ENCODE results near the gene ABCB11. TPM values are rescaled to one million over a fixed set of nuclear protein-coding genes. Genes with fewer than 3 reads are reported as not detected.
A peak's percentile ranks its signal among the peaks of the same experiment; 100 is the strongest.

The ABCB11 gene
- polyA plus RNA-seq, 4 donors, result 0.03 to 0.37 TPM; not detected in 2

GRCh38 chr2:168997794-168998193, 33.3 kb downstream of the ABCB11 start:
- H3K36me3 ChIP-seq (ENCODE audit: control insufficient read depth in 3 of 3, insufficient read depth in 2 of 3, low read depth in 1 of 3, low read length in 3 of 3), result no peaks in the 10 kb centered on the region
- DNase-seq, result no peak
- WGBS, 3 donors, result 74 to 97% (median 75%) methylated on average over 1 of the region's 1 CpG
- no peaks in the 10 kb centered on the region for H3K27me3 ChIP-seq (ENCODE audit: control insufficient read depth in 3 of 3, insufficient read depth in 3 of 3, low read length in 3 of 3)
- no peak overlapping the region for H3K4me3 ChIP-seq (ENCODE audit: low read depth in 1 of 3, low read length in 3 of 3)
- no peak for FAIRE-seq
- H3K27ac ChIP-seq (ENCODE audit: low read depth in 1 of 3, low read length in 2 of 3), result no peak overlapping the region
- no peaks in the 10 kb centered on the region for H3K9me3 ChIP-seq (ENCODE audit: control insufficient read depth in 2 of 2, insufficient read depth in 1 of 2, low read depth in 1 of 2, low read length in 1 of 2)
- peaks cover 0 to 15% (median 0%) of the 10 kb centered on the region in 3 donors for H3K4me1 ChIP-seq (ENCODE audit: control insufficient read depth in 3 of 3, insufficient read depth in 2 of 3, low read depth in 1 of 3, low read length in 2 of 3)

- peaks cover 0 to 15% (median 0%) of the 10 kb centered on the region in 3 donors for H3K4me1 ChIP-seq (ENCODE audit: control insufficient read depth in 3 of 3, insufficient read depth in 2 of 3, low read depth in 1 of 3, low read length in 2 of 3)
- H3K36me3 ChIP-seq (ENCODE audit: control insufficient read depth in 3 of 3, insufficient read depth in 2 of 3, low read depth in 1 of 3, low read length in 3 of 3), result no peaks in the 10 kb centered on the region
- no peaks in the 10 kb centered on the region for H3K27me3 ChIP-seq (ENCODE audit: control insufficient read depth in 3 of 3, insufficient read depth in 3 of 3, low read length in 3 of 3)
- no peak overlapping the region for H3K27ac ChIP-seq (ENCODE audit: low read depth in 1 of 3, low read length in 2 of 3)
- 35 to 63% (median 43%) methylated on average over 1 of the region's 1 CpG for WGBS, 3 donors
- no peaks in the 10 kb centered on the region for H3K9me3 ChIP-seq (ENCODE audit: control insufficient read depth in 2 of 2, insufficient read depth in 1 of 2, low read depth in 1 of 2, low read length in 1 of 2)
- peak in 1 of 2 donors; percentile 50 for DNase-seq
- no peak overlapping the region for H3K4me3 ChIP-seq (ENCODE audit: low read depth in 1 of 3, low read length in 3 of 3)
- no peak for FAIRE-seq
Observed at GRCh38 chr2:168997118-168997521, 34.0 kb downstream of the ABCB11 start.

DNA sequence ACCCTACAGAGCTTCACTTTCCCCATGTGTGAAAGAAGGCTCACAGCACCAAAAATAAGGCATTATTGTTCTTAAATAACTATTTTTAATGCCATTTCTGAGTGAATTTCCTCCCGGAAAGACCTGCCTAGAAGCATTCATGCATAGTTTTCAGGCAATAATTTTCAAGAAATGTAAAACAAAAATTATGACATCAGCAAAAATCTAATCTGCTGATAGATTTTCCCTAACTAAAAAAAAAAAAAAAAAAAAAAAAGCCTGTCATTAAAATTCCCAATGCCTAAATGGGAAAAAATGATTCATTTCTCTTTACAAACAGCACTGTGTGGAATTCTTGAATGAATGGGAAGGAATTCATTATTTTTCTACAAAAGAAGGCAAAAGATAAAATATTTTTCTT, 35.4 kb downstream of the ABCB11 start:
- no peaks in the 10 kb centered on the region for H3K36me3 ChIP-seq (ENCODE audit: control insufficient read depth in 3 of 3, insufficient read depth in 2 of 3, low read depth in 1 of 3, low read length in 3 of 3)
- no peaks in the 10 kb centered on the region for H3K9me3 ChIP-seq (ENCODE audit: control insufficient read depth in 2 of 2, insufficient read depth in 1 of 2, low read depth in 1 of 2, low read length in 1 of 2)
- DNase-seq (no peak), FAIRE-seq (no peak)
- WGBS, 3 donors, result 92 to 95% (median 93%) methylated on average over 1 of the region's 1 CpG
- no peak overlapping the region for H3K4me3 ChIP-seq (ENCODE audit: low read depth in 1 of 3, low read length in 3 of 3)
- no peak overlapping the region for H3K27ac ChIP-seq (ENCODE audit: low read depth in 1 of 3, low read length in 2 of 3)
- H3K27me3 ChIP-seq (ENCODE audit: control insufficient read depth in 3 of 3, insufficient read depth in 3 of 3, low read length in 3 of 3), result no peaks in the 10 kb centered on the region
- peaks cover 0 to 15% (median 0%) of the 10 kb centered on the region in 3 donors for H3K4me1 ChIP-seq (ENCODE audit: control insufficient read depth in 3 of 3, insufficient read depth in 2 of 3, low read depth in 1 of 3, low read length in 2 of 3)

DNA sequence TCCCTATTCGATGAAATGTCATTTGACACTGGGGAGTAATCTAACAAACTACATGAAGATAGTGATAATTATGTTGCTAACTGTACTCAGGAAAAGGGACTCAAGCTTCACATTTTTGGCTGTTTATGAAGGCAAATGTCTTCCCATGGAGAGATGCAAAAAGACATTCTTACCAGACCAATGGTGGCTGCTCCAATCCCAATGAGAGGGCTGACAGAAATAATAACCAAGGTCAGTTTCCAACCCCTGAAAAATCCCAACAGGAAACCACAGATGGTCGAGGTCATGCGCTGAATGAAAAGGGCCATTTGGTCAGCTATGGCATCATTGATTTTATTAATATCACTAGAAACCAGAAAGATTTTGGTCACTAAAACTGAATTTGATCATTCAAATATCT, 37.6 kb downstream of the ABCB11 start:
- FAIRE-seq, result no peak

GRCh38 chr2:168992591-168993349, 38.4 kb downstream of the ABCB11 start:
- FAIRE-seq, result no peak
- 72 to 83% (median 73%) methylated on average over 7 of the region's 7 CpGs for WGBS, 3 donors

More for the DNA sequence above, 37.6 kb downstream of the ABCB11 start:
- Histone ChIP-seq H3K9me3 (ENCODE audit: control insufficient read depth in 2 of 2, insufficient read depth in 1 of 2, low read depth in 1 of 2, low read length in 1 of 2) (no peaks in the 10 kb centered on the region), H3K4me3 (ENCODE audit: low read depth in 1 of 3, low read length in 3 of 3) (no peak overlapping the region), H3K27me3 (ENCODE audit: control insufficient read depth in 3 of 3, insufficient read depth in 3 of 3, low read length in 3 of 3) (no peaks in the 10 kb centered on the region), H3K27ac (ENCODE audit: low read depth in 1 of 3, low read length in 2 of 3) (no peak overlapping the region), H3K36me3 (ENCODE audit: control insufficient read depth in 3 of 3, insufficient read depth in 2 of 3, low read depth in 1 of 3, low read length in 3 of 3) (no peaks in the 10 kb centered on the region), H3K4me1 (ENCODE audit: control insufficient read depth in 3 of 3, insufficient read depth in 2 of 3, low read depth in 1 of 3, low read length in 2 of 3) (peaks cover 0 to 10% (median 0%) of the 10 kb centered on the region in 3 donors)
- DNase-seq, result no peak
- 71 to 83% (median 72%) methylated on average over 3 of the region's 3 CpGs for WGBS, 3 donors

GRCh38 chr2:168992026-168992425, 39.1 kb downstream of the ABCB11 start:
- H3K36me3 ChIP-seq (ENCODE audit: control insufficient read depth in 3 of 3, insufficient read depth in 2 of 3, low read depth in 1 of 3, low read length in 3 of 3), result no peaks in the 10 kb centered on the region
- DNase-seq (peak in 1 of 2 donors; percentile 22), FAIRE-seq (no peak)
- no peak overlapping the region for H3K27ac ChIP-seq (ENCODE audit: low read depth in 1 of 3, low read length in 2 of 3)
- peaks cover 0 to 9% (median 0%) of the 10 kb centered on the region in 3 donors for H3K4me1 ChIP-seq (ENCODE audit: control insufficient read depth in 3 of 3, insufficient read depth in 2 of 3, low read depth in 1 of 3, low read length in 2 of 3)
- H3K9me3 ChIP-seq (ENCODE audit: control insufficient read depth in 2 of 2, insufficient read depth in 1 of 2, low read depth in 1 of 2, low read length in 1 of 2), result no peaks in the 10 kb centered on the region
- no peaks in the 10 kb centered on the region for H3K27me3 ChIP-seq (ENCODE audit: control insufficient read depth in 3 of 3, insufficient read depth in 3 of 3, low read length in 3 of 3)
- WGBS, 3 donors, result 78 to 84% (median 82%) methylated on average over 3 of the region's 3 CpGs
- no peak overlapping the region for H3K4me3 ChIP-seq (ENCODE audit: low read depth in 1 of 3, low read length in 3 of 3)

More at GRCh38 chr2:168992591-168993349, 38.4 kb downstream of the ABCB11 start:
- no peak for DNase-seq
- no peaks in the 10 kb centered on the region for H3K9me3 ChIP-seq (ENCODE audit: control insufficient read depth in 2 of 2, insufficient read depth in 1 of 2, low read depth in 1 of 2, low read length in 1 of 2)
- no peak overlapping the region for H3K27ac ChIP-seq (ENCODE audit: low read depth in 1 of 3, low read length in 2 of 3)
- H3K4me1 ChIP-seq (ENCODE audit: control insufficient read depth in 3 of 3, insufficient read depth in 2 of 3, low read depth in 1 of 3, low read length in 2 of 3), result peaks cover 0 to 9% (median 0%) of the 10 kb centered on the region in 3 donors
- no peak overlapping the region for H3K4me3 ChIP-seq (ENCODE audit: low read depth in 1 of 3, low read length in 3 of 3)
- no peaks in the 10 kb centered on the region for H3K36me3 ChIP-seq (ENCODE audit: control insufficient read depth in 3 of 3, insufficient read depth in 2 of 3, low read depth in 1 of 3, low read length in 3 of 3)
- H3K27me3 ChIP-seq (ENCODE audit: control insufficient read depth in 3 of 3, insufficient read depth in 3 of 3, low read length in 3 of 3), result no peaks in the 10 kb centered on the region

DNA sequence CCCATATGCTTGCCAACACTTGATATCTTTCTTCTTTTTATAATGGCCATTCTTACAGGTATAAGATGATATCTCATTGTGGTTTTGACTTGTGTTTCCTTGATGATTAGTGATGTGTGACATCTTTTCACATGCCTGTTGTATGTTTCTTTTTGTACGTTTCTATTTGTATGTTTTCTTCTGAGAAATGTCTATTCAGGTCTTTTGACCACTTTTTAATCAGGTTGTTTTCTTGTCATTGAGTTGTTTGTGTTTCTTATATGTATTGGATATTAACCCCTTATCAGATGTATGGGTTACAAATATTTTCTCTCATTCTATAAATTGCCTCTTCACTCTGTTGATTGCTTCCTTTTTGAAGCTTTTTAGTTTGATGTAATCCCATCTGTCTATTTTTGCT, 42.4 kb downstream of the ABCB11 start:
- no peak overlapping the region for H3K4me3 ChIP-seq (ENCODE audit: low read depth in 1 of 3, low read length in 3 of 3)

DNA sequence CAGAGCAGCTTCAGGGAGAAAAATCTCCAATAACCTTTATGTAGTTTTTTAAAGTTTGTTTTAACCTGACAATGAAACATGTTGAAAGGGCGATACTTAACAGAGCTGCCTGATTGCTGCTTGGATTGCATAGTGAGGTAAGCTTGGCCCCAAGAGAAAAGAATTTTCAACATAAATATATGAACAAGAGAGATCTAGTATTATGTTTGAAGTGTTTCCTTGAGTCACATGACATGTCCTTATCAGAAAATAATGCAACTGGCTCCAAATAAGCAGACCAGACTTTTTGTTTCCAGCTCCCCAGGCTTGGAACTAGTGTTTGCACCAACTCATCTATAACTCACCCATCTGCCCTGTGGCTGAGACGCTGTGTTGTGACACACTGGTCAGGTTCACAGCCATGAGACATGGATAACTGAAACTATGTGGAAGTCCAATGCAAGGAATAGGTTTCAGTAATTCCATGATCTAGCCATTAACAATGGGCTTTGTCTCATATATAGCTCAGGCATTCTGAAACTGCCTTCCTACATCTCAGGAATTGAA, 44.7 kb downstream of the ABCB11 start:
- 85 to 91% (median 86%) methylated on average over 2 of the region's 2 CpGs for WGBS, 3 donors
- no peak for FAIRE-seq

More for the DNA sequence above, 42.4 kb downstream of the ABCB11 start:
- H3K9me3 ChIP-seq (ENCODE audit: control insufficient read depth in 2 of 2, insufficient read depth in 1 of 2, low read depth in 1 of 2, low read length in 1 of 2), result no peaks in the 10 kb centered on the region
- no peak overlapping the region for H3K27ac ChIP-seq (ENCODE audit: low read depth in 1 of 3, low read length in 2 of 3)
- DNase-seq, result no peak
- H3K36me3 ChIP-seq (ENCODE audit: control insufficient read depth in 3 of 3, insufficient read depth in 2 of 3, low read depth in 1 of 3, low read length in 3 of 3), result no peaks in the 10 kb centered on the region
- H3K4me1 ChIP-seq (ENCODE audit: control insufficient read depth in 3 of 3, insufficient read depth in 2 of 3, low read depth in 1 of 3, low read length in 2 of 3), result peaks cover 0 to 6% (median 0%) of the 10 kb centered on the region in 3 donors
- no peaks in the 10 kb centered on the region for H3K27me3 ChIP-seq (ENCODE audit: control insufficient read depth in 3 of 3, insufficient read depth in 3 of 3, low read length in 3 of 3)
- 78 to 91% (median 84%) methylated on average over 1 of the region's 1 CpG for WGBS, 3 donors
- FAIRE-seq, result no peak

More for the DNA sequence above, 44.7 kb downstream of the ABCB11 start:
- Histone ChIP-seq H3K4me1 (ENCODE audit: control insufficient read depth in 3 of 3, insufficient read depth in 2 of 3, low read depth in 1 of 3, low read length in 2 of 3) (peaks cover 0 to 18% (median 0%) of the 10 kb centered on the region in 3 donors), H3K9me3 (ENCODE audit: control insufficient read depth in 2 of 2, insufficient read depth in 1 of 2, low read depth in 1 of 2, low read length in 1 of 2) (no peaks in the 10 kb centered on the region), H3K4me3 (ENCODE audit: low read depth in 1 of 3, low read length in 3 of 3) (no peak overlapping the region), H3K27me3 (ENCODE audit: control insufficient read depth in 3 of 3, insufficient read depth in 3 of 3, low read length in 3 of 3) (no peaks in the 10 kb centered on the region), H3K36me3 (ENCODE audit: control insufficient read depth in 3 of 3, insufficient read depth in 2 of 3, low read depth in 1 of 3, low read length in 3 of 3) (no peaks in the 10 kb centered on the region), H3K27ac (ENCODE audit: low read depth in 1 of 3, low read length in 2 of 3) (peak overlapping the region in 1 of 3 donors; percentile 0)
- no peak for DNase-seq

Data from small intestine (tissue), 7 donors.